HG02852 (cell line): ENCODE data around the gene PIN4.
A peak's percentile ranks its signal among the peaks of the same experiment; 100 is the strongest.
"Not testable (repeated sequence)": the region's sequence is repeated elsewhere in the genome, so short reads cannot be mapped to it uniquely, and the experiment has no call there.

Experiments used
- ATAC-seq: cut with Tn5 transposase; IDR thresholded peaks from one replicate; pipeline ENCODE4 v1.9.1; 2021; ENCODE audit warnings: mild to moderate bottlenecking, moderate library complexity; ENCODE audit not compliant: unreplicated experiment

Gene PIN4

DNA sequence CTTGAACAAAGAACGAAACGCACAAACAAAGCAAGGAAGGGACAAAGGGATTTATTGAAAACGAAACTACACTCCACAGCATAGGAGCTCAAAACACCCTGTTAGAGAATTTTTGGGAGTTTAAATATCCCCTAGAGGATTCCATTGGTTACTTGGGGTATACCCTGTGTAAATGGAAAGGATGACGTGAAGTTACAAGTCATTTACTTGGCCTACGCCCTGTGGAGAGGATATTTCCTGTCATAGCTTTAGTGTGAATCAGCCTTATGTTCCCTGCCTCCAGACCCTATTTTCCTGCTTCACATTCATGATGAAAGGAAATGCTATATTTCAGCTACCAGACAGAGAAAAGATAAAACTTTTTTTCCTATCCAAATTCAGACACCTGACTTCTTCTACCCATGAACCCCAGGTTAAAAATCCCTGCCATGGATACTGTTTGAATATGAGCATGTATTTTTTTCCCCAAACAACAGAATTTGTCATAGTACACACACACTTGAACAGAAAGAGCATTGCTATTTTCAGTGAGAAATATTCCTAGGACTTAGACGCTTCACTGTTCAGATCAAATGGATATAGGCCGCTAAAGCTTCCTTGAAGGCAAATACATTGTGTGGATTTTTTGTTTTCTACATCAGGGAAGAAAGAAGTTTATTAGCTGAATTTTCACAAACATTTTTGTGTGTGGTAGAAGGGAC, 20.4 kb downstream of the PIN4 start:
- ATAC-seq: no peak

GRCh38 chrX:72202792-72203401, 21.3 kb downstream of the PIN4 start:
- no peak for ATAC-seq

DNA sequence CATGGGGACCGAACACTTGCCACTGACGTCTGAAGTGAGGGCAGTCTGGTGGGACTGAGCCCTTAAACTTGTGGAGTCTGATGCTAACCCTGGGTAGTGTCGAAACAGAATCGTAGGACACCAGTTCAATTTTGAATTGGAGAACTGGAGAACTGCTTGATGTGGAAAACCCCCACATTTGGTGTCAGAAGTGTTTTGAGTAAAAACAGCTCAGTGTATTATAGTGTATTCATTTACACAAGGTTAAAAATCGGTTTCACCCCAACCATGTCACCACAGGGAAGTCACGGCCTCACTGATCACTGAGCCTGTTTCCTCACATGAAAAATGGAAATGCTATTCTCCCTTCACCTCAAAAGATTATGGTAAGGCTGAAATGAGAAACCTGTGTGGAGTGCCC, 21.9 kb downstream of the PIN4 start:
- peak; percentile 67 for ATAC-seq

DNA sequence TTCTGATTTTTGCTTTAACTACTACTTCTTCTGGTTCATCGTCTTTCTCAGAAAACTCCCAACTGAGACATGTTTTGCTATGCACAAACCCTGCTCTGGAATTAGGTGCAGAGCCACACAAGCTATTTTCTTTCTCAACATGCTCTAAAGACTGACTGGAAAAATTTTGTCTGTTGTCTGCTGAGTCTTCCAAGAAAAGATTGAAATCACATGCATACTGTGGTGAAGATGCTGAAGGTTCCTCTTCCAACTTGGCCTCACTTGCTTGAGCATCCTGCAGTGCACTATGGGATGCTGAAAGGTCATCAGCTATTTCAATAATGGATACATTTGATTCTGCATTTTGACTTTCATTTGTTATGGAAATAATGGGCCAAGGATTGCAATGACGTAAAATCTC, 24.1 kb downstream of the PIN4 start:
- ATAC-seq: no peak

GRCh38 chrX:72207366-72207765, 25.8 kb downstream of the PIN4 start:
- no peak for ATAC-seq

- ATAC-seq: no peak
Observed at GRCh38 chrX:72208126-72208800, 26.7 kb downstream of the PIN4 start.

DNA sequence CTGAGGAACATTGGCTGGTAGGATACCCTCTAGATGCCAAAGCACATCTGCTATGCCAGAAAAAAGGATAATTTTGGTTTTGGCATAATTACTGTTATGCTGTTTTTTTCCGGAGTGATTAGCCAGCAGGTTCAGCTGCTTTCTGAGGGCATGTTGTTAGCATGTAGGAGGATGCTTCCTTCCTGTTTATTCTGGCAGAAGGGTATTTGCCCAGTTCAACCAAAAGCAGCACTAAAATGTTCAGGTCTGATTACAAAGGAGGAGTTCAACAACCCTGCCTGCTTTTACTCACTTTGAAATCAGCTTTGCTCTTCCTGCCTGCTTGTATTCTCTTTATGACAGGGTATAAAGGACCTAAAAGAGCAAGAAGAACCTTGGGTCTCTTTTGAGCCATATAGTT, 35.4 kb downstream of the PIN4 start:
- ATAC-seq: no peak

GRCh38 chrX:72220375-72220774, 38.8 kb downstream of the PIN4 start:
- ATAC-seq: not testable (repeated sequence)

DNA sequence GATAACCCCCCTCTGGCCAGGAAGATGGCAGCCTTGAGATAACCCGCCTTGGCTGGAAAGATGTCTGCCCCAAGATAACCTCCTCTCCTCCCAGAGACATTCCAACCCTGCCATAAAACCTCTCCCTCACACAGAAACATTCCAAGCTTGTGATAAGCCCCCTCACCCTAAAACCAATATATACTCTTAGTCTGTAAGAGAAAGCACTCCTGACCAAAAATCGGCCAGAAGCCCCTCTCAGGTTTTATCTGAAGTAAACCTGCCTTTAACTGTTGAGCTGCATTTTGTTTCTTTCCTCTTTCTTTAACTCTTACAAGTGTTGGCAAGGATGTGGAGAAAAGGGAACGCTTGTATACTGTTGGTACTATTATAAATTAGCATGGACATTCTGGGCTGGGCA, 48.7 kb downstream of the PIN4 start:
- no peak for ATAC-seq

DNA sequence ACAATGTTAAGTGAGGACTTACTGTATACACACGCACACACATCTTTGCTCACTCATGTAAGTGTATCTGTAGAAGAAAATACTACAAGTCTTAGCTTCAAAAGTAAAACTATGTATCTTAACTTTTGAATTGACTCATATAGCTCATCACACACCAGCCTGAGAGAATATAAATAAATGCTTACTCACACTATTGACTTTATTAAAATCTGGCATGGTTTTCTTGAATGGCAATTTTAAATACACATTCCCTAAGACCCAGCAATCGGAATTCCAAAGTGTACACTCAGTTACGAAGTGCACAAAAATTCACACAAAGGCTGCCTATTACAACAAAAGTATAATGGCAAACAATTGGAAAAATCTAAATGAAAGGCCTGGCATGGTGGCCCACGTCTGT, 55.3 kb downstream of the PIN4 start:
- no peak for ATAC-seq

GRCh38 chrX:72238183-72238582, 56.6 kb downstream of the PIN4 start:
- no peak for ATAC-seq

DNA sequence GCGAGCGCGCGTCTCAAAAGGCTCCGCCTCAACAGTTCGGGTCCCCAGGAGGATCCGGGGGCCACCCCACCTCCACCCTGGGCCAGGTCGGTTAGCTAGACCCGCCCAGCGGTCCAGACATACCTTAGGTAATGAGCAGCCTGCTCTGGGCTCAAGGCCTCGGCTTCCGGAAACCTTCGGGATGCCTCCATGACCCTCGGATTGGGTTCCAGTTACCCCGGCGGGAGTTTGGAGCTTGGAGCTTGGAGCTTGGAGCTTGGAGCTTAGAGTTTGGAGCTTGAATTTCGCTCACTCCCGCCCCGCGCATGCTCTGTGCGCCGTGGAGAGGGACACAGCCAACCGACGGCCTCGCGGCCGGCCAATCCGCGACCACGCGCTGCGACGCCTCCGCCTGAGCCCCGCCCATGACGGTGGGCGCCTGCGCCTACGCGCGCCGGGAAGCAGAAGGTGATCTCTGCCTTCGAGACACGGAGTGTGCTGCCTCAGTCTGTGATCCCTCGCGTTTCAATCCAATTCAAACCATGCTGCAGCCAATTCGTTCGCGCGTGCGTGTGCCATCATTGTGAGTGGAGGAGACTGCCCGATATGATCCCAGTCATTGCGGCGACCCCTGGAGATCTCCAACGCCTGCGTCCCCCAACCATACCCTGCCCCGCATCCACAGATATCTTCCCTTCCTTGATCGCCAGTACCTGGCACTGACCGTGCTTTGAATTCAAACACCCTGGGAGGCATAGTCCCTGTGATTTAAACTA, 57.3 kb downstream of the PIN4 start, which contains the start of gene ERCC6L:
Gene ERCC6L (minus strand): TSS at position 307 of the 755 bp plus-strand sequence. CDS start 116 bp downstream, at position 191.
- ATAC-seq: peak; percentile 97

GRCh38 chrX:72240976-72241375, 59.4 kb downstream of the PIN4 start:
- no peak for ATAC-seq

DNA sequence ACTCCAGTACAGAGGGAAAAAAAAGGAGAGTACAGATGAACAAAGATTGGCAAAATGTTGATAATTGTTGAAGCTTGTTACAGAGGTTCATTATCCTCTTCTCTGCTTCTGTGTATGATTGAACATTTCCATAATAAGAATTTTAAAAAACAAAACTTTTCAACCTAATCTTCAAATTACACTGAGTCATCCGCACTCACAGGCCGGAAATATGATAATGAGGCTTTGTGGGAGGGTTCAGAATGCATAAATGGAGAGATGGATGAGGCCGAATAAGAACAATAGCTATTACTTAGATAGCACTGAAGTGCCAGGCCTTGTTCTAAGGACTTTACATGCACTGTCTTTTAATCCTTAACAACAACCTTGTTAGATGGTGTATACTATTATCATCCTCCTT, 61.9 kb downstream of the PIN4 start:
- no peak for ATAC-seq

DNA sequence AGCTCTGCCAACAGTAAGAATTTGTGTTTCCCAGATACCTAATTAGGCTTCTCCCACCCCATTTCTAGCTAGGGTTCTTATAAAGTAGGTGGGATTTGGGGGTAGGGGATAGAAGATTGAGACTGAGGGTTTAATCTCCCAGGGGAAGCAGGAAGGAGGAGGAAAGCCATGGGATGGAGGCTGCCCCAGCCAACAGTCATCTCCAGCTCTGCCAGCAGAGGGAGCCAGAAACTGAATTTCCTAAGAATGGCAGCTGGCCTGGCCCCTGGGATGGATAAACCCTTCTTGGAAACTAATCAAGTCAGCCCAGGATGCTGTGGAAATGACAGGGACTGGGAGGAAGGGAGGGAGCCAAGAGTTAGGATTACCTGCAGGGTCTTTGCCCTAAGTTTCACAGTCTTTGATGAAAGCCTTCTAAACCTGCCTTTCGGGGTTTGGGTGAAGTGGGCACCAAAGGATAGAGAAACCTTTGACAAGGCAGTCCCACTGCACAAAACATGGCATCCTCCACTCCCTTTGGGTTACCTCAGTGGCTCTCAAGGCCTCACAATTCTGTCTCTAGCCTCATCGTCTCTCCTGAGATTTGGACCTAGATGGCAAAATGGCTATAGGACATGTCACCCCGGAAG, 64.0 kb downstream of the PIN4 start:
- peak; percentile 61 for ATAC-seq

- ATAC-seq: no peak
Observed at GRCh38 chrX:72247206-72247942, 65.8 kb downstream of the PIN4 start.
